Astrocyte (in vitro differentiated cells and primary cell): ENCODE measurements around the gene TANGO6.

Source experiments
- EZH2 ChIP-seq: IDR thresholded peaks from 2 replicates; pipeline ENCODE4 v1.6.1; 2012; ENCODE audit warnings: mild to moderate bottlenecking, low read length, inconsistent platforms; ENCODE audit not compliant: insufficient read depth
- TF ChIP-seq, protein P1 (sequence below): IDR thresholded peaks from 2 replicates; pipeline ENCODE4 v1.5.1; 2011; ENCODE audit warnings: low read depth, mild to moderate bottlenecking, inconsistent platforms, low read length, moderate library complexity; ENCODE audit not compliant: insufficient read depth

- TF ChIP-seq, protein P1, sequence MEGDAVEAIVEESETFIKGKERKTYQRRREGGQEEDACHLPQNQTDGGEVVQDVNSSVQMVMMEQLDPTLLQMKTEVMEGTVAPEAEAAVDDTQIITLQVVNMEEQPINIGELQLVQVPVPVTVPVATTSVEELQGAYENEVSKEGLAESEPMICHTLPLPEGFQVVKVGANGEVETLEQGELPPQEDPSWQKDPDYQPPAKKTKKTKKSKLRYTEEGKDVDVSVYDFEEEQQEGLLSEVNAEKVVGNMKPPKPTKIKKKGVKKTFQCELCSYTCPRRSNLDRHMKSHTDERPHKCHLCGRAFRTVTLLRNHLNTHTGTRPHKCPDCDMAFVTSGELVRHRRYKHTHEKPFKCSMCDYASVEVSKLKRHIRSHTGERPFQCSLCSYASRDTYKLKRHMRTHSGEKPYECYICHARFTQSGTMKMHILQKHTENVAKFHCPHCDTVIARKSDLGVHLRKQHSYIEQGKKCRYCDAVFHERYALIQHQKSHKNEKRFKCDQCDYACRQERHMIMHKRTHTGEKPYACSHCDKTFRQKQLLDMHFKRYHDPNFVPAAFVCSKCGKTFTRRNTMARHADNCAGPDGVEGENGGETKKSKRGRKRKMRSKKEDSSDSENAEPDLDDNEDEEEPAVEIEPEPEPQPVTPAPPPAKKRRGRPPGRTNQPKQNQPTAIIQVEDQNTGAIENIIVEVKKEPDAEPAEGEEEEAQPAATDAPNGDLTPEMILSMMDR: no peak
- TF ChIP-seq EZH2: no peak
These were observed 857 bp downstream of the TANGO6 start for GRCh38 chr16:68844211-68844564.
